ENCODE measurements around the gene PRR22. TPM values are rescaled to one million over a fixed set of nuclear protein-coding genes. Genes with fewer than 3 reads are reported as not detected.

Gene PRR22
- total RNA-seq, 1 experiment from 2014 or later, result 13.5 TPM

- TF ChIP-seq POLR2AphosphoS5 (IDR thresholded peaks at IDR 0.05; ENCODE audit: low read depth, low read length) (no peak), EGR1 (IDR thresholded peaks at IDR 0.05; ENCODE audit: low read depth) (no peak), JUND (IDR thresholded peaks at IDR 0.05) (no peak)
- TF ChIP-seq, protein P1, sequence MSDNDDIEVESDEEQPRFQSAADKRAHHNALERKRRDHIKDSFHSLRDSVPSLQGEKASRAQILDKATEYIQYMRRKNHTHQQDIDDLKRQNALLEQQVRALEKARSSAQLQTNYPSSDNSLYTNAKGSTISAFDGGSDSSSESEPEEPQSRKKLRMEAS (IDR thresholded peaks at IDR 0.05), result no peak
- TF ChIP-seq, protein P2, sequence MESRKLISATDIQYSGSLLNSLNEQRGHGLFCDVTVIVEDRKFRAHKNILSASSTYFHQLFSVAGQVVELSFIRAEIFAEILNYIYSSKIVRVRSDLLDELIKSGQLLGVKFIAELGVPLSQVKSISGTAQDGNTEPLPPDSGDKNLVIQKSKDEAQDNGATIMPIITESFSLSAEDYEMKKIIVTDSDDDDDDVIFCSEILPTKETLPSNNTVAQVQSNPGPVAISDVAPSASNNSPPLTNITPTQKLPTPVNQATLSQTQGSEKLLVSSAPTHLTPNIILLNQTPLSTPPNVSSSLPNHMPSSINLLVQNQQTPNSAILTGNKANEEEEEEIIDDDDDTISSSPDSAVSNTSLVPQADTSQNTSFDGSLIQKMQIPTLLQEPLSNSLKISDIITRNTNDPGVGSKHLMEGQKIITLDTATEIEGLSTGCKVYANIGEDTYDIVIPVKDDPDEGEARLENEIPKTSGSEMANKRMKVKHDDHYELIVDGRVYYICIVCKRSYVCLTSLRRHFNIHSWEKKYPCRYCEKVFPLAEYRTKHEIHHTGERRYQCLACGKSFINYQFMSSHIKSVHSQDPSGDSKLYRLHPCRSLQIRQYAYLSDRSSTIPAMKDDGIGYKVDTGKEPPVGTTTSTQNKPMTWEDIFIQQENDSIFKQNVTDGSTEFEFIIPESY (IDR thresholded peaks at IDR 0.05; ENCODE audit: extremely low read depth, insufficient replicate concordance, low read length), result no peak
Measured at GRCh38 chr19:5824751-5825150, 40.2 kb upstream of the PRR22 start (continued).

GRCh38 chr19:5823579-5824281 lies 39.2 kb upstream of the PRR22 start:
- H3K4me2 ChIP-seq (ENCODE audit: low read length), result no peak overlapping the region
- peaks cover 13 to 29% of the 10 kb centered on the region in 2 experiments for H3K4me1 ChIP-seq (ENCODE audit: control insufficient read depth in 1 of 2, insufficient read depth in 2 of 2, low read length in 2 of 2)
- POLR2A ChIA-PET, result interaction anchor here (1.2 kb wide), 1 partner anchor 20 kb away, joined by 3 read pairs; no protein-coding TSS in a partner anchor
- DNase-seq (ENCODE audit: low read depth, low spot score) (no peak), ATAC-seq (peak; percentile 42)
- no peaks in the 10 kb centered on the region for H3K27me3 ChIP-seq (ENCODE audit: insufficient read depth, low read length)
- TF ChIP-seq, protein P3, sequence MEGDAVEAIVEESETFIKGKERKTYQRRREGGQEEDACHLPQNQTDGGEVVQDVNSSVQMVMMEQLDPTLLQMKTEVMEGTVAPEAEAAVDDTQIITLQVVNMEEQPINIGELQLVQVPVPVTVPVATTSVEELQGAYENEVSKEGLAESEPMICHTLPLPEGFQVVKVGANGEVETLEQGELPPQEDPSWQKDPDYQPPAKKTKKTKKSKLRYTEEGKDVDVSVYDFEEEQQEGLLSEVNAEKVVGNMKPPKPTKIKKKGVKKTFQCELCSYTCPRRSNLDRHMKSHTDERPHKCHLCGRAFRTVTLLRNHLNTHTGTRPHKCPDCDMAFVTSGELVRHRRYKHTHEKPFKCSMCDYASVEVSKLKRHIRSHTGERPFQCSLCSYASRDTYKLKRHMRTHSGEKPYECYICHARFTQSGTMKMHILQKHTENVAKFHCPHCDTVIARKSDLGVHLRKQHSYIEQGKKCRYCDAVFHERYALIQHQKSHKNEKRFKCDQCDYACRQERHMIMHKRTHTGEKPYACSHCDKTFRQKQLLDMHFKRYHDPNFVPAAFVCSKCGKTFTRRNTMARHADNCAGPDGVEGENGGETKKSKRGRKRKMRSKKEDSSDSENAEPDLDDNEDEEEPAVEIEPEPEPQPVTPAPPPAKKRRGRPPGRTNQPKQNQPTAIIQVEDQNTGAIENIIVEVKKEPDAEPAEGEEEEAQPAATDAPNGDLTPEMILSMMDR (IDR thresholded peaks at IDR 0.05 in 2 of 3, conservative IDR thresholded peaks at IDR 0.05 in 1 of 3; ENCODE audit: borderline replicate concordance in 1 of 3, insufficient read depth in 1 of 3, low read depth in 2 of 3, low read length in 2 of 3), result peak; percentile 55 to 81 (median 75)
- TF ChIP-seq SP1 (IDR thresholded peaks at IDR 0.05; ENCODE audit: low read depth), result no peak
- peak; percentile 66 for TF ChIP-seq RAD21 (IDR thresholded peaks at IDR 0.05; ENCODE audit: low read depth)
- no peaks in the 10 kb centered on the region for H3K9me2 ChIP-seq (ENCODE audit: insufficient read depth)
- no peaks in the 10 kb centered on the region for H3K9me3 ChIP-seq (ENCODE audit: control insufficient read depth in 1 of 2, insufficient read depth in 1 of 2, low read depth in 1 of 2, low read length in 2 of 2)
- CTCF ChIA-PET, result interaction anchor here (1.1 to 5.1 kb wide), 4 partner anchors 15 to 74 kb away, joined by 3 to 45 read pairs (median 4); partner anchors contain the start of gene NRTN
- H3K36me3 ChIP-seq (ENCODE audit: control insufficient read depth in 1 of 2, insufficient read depth in 2 of 2, low read length in 2 of 2), result no peaks in the 10 kb centered on the region
- no peak overlapping the region for H3K4me3 ChIP-seq (replicated peaks in 1 of 2; ENCODE audit: low read depth in 1 of 2, low read length in 2 of 2)
- BruUV-seq (replicated peaks), result no TSS peak
- no peaks in the 10 kb centered on the region for H3K79me2 ChIP-seq (ENCODE audit: insufficient read depth, low read length)
- H2AFZ ChIP-seq (ENCODE audit: low read depth, low read length, poor library complexity, severe bottlenecking), result no peak overlapping the region
- H4K20me1 ChIP-seq (ENCODE audit: insufficient read depth), result no peaks in the 10 kb centered on the region
- RAD21 ChIA-PET (ENCODE audit: low non-redundant PET in 1 of 2, low total read pairs in 2 of 2, uncharacterized antibody in 2 of 2, unreplicated experiment in 2 of 2), result interaction anchor here in 1 of 2 experiments (1.7 kb wide), 1 partner anchor 20 kb away, joined by 7 read pairs; the partner anchor contains the start of gene NRTN
- intact Hi-C loops (cut with micrococcal nuclease), result loop anchor here (1.0 kb wide), 1 partner anchor 49 kb away; no protein-coding TSS in a partner anchor
- no peak overlapping the region for H3K9ac ChIP-seq (ENCODE audit: low read length)
- no peak overlapping the region for H3K27ac ChIP-seq (ENCODE audit: low read depth, low read length)

Data from HCT116 (cell line).